Breast epithelium (tissue), 4 donors: ENCODE results near the gene MVP. TPM values are rescaled to one million over a fixed set of nuclear protein-coding genes. Genes with fewer than 3 reads are reported as not detected.

Source experiments
- DNase-seq, 2 donors: peaks; one replicate each; pipeline ENCODE4 v3.0.0-alpha.2; 2019; ENCODE audit warnings: low spot score in 2 of 2
- H3K27ac ChIP-seq, 2 donors: fragments of 200-600 bp; sonication (generic) in 1 of 2; one replicate each; pipeline ENCODE4 v1.5.1; 2016 to 2019; ENCODE audit warnings: mild to moderate bottlenecking in 1 of 2
- H3K27me3 ChIP-seq, 2 donors: fragments of 200-600 bp; sonication (generic) in 1 of 2; one replicate each; pipeline versions ENCODE4 v1.5.1 to v1.6.0; 2017 to 2019; ENCODE audit warnings: control low read depth in 1 of 2, mild to moderate bottlenecking in 1 of 2
- H3K36me3 ChIP-seq: fragments of 200-600 bp; one replicate; pipeline ENCODE4 v1.5.1; 2019
- H3K4me1 ChIP-seq, 2 donors: fragments of 200-600 bp; sonication (generic); one replicate each; pipeline ENCODE4 v1.5.1; 2016 to 2019; ENCODE audit warnings: control low read depth in 1 of 2
- H3K4me3 ChIP-seq, 3 donors: fragments of 200-600 bp; sonication (generic); 1 replicate in 2 of 3; 2 replicates in 1 of 3; pipeline ENCODE4 v1.5.1; 2016 to 2019; ENCODE audit warnings: mild to moderate bottlenecking in 3 of 3, moderate library complexity in 2 of 3
- H3K9me3 ChIP-seq, 2 donors: fragments of 200-600 bp; sonication (generic) in 1 of 2; one replicate each; pipeline ENCODE4 v1.5.1; 2016 to 2019; ENCODE audit warnings: control low read depth in 1 of 2
- POLR2A ChIP-seq: fragments of 450-650 bp; IDR thresholded peaks from one replicate; pipeline ENCODE4 v1.6.1; 2016; ENCODE audit warnings: antibody characterized with exemption, mild to moderate bottlenecking, moderate library complexity
- POLR2AphosphoS5 ChIP-seq, 3 donors: sonication (generic); formaldehyde crosslinking; IDR thresholded peaks; one replicate each; pipeline ENCODE4 v1.6.1; 2017; ENCODE audit warnings: antibody characterized with exemption in 3 of 3
- intact Hi-C: fragments of 100-400 bp; cut with DNase I; formaldehyde crosslinking; loops from one replicate; pipeline ENCODE4 v1.15.1; 2023; ENCODE audit warnings: low total_unique reads
- total RNA-seq, 3 donors: library from RNA; depleted of rRNA; stranded (reverse); fragments of >200 nt; gene quantifications; one replicate each; pipeline ENCODE4 v1.1.0, GENCODE V29; 2016
- TF ChIP-seq, protein P1 (sequence below), 3 donors: fragments of 450-650 bp; IDR thresholded peaks; one replicate each; pipeline ENCODE4 v1.5.1; 2016 to 2017; ENCODE audit warnings: antibody characterized with exemption in 3 of 3, mild to moderate bottlenecking in 3 of 3, moderate library complexity in 3 of 3

Gene MVP
- total RNA-seq, 3 donors from 2014 or later, result 78.1 to 132 (median 99.7) TPM

DNA sequence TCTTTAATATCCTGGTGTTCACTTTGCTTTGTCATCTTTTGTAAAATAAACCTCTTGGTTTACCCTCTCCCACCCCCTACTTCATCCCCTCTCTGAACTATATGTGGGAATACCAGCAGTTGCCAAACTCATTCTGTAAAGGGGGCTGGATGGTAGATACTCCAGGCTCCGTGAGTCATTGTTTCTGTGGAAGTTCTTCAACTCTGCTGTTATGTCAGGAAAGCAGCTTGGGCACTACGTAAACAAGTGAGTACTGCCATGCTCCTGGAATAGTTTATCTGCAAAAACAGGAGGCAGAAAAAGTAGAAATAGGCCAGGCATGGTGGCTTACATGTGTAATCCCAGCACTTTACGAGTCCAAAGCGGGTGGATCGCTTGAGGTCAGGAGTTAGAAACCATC is 17.6 kb downstream of the MVP start:
- no peak for DNase-seq
- no peak overlapping the region for H3K4me3 ChIP-seq
- TF ChIP-seq, protein P1, sequence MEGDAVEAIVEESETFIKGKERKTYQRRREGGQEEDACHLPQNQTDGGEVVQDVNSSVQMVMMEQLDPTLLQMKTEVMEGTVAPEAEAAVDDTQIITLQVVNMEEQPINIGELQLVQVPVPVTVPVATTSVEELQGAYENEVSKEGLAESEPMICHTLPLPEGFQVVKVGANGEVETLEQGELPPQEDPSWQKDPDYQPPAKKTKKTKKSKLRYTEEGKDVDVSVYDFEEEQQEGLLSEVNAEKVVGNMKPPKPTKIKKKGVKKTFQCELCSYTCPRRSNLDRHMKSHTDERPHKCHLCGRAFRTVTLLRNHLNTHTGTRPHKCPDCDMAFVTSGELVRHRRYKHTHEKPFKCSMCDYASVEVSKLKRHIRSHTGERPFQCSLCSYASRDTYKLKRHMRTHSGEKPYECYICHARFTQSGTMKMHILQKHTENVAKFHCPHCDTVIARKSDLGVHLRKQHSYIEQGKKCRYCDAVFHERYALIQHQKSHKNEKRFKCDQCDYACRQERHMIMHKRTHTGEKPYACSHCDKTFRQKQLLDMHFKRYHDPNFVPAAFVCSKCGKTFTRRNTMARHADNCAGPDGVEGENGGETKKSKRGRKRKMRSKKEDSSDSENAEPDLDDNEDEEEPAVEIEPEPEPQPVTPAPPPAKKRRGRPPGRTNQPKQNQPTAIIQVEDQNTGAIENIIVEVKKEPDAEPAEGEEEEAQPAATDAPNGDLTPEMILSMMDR (IDR thresholded peaks at IDR 0.05), result no peak
- TF ChIP-seq POLR2A, result no peak
- TF ChIP-seq POLR2AphosphoS5 (IDR thresholded peaks at IDR 0.05), result no peak
- no peaks in the 10 kb centered on the region for H3K9me3 ChIP-seq
- no peak overlapping the region for H3K27ac ChIP-seq
- peaks cover 5% of the 10 kb centered on the region for H3K36me3 ChIP-seq
- H3K27me3 ChIP-seq, result no peaks in the 10 kb centered on the region
- intact Hi-C loops, result no loop called here
- no peaks in the 10 kb centered on the region for H3K4me1 ChIP-seq

DNA sequence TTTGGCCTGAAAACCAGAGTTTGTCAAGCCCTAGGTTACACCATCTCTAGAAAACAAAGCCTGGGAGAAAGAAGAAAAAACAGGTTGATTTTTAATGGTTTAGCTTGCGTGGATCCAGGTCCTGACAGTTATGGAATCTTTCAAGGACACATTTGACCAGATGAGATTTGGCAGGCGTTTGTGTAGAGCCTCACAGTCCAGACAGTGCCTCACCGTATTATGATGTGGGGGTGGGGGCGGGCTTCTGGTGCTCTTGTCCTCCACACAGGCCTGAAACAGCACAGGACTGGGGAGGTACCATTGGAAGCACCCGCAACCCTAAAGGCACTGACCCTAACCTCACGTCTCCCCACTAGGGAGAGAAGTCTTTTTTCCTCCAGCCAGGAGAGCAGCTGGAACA is 19.6 kb downstream of the MVP start:
- Histone ChIP-seq H3K9me3 (no peaks in the 10 kb centered on the region), H3K4me1 (no peaks in the 10 kb centered on the region), H3K4me3 (no peak overlapping the region), H3K27me3 (no peaks in the 10 kb centered on the region), H3K27ac (no peak overlapping the region), H3K36me3 (peaks cover 5% of the 10 kb centered on the region)
- no peak for DNase-seq
- intact Hi-C loops, result no loop called here
- TF ChIP-seq POLR2A (no peak), POLR2AphosphoS5 (IDR thresholded peaks at IDR 0.05) (no peak)
- TF ChIP-seq, protein P1 (IDR thresholded peaks at IDR 0.05), result no peak

DNA sequence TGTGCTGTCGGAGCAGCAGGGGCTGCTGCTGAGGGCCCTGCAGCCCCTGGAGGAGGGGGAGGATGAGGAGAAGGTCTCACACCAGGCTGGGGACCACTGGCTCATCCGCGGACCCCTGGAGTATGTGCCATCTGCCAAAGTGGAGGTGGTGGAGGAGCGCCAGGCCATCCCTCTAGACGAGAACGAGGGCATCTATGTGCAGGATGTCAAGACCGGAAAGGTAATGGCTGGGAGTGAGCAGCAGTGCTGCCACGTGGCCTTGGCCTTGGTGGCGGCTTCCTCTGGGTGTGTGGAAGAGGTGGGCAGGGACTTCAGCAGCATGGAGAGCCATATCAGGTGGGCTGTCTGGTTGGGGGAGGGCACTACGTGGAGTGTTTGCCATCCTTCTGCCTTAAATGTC is 20.0 kb downstream of the MVP start:
- no peak for DNase-seq
- Histone ChIP-seq H3K27ac (no peak overlapping the region), H3K4me3 (no peak overlapping the region), H3K9me3 (no peaks in the 10 kb centered on the region), H3K27me3 (no peaks in the 10 kb centered on the region), H3K36me3 (peaks cover 5% of the 10 kb centered on the region), H3K4me1 (no peaks in the 10 kb centered on the region)
- intact Hi-C loops, result no loop called here
- TF ChIP-seq, protein P1 (IDR thresholded peaks at IDR 0.05), result no peak
- no peak for TF ChIP-seq POLR2A
- no peak for TF ChIP-seq POLR2AphosphoS5 (IDR thresholded peaks at IDR 0.05)

DNA sequence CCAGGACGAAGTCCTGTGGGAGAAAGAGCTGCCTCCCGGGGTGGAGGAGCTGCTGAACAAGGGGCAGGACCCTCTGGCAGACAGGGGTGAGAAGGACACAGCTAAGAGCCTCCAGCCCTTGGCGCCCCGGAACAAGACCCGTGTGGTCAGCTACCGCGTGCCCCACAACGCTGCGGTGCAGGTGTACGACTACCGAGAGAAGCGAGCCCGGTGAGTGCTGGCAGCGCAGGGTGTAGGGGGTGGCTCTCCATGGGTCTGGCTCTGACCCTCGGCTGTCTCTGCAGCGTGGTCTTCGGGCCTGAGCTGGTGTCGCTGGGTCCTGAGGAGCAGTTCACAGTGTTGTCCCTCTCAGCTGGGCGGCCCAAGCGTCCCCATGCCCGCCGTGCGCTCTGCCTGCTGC is 21.4 kb downstream of the MVP start:
- TF ChIP-seq POLR2A (no peak), POLR2AphosphoS5 (IDR thresholded peaks at IDR 0.05) (no peak)
- TF ChIP-seq, protein P1 (IDR thresholded peaks at IDR 0.05), result no peak
- intact Hi-C loops, result no loop called here
- no peaks in the 10 kb centered on the region for H3K9me3 ChIP-seq
- no peaks in the 10 kb centered on the region for H3K27me3 ChIP-seq
- H3K27ac ChIP-seq, result no peak overlapping the region
- DNase-seq, result no peak
- no peaks in the 10 kb centered on the region for H3K4me1 ChIP-seq
- H3K4me3 ChIP-seq, result no peak overlapping the region
- peaks cover 5% of the 10 kb centered on the region for H3K36me3 ChIP-seq

DNA sequence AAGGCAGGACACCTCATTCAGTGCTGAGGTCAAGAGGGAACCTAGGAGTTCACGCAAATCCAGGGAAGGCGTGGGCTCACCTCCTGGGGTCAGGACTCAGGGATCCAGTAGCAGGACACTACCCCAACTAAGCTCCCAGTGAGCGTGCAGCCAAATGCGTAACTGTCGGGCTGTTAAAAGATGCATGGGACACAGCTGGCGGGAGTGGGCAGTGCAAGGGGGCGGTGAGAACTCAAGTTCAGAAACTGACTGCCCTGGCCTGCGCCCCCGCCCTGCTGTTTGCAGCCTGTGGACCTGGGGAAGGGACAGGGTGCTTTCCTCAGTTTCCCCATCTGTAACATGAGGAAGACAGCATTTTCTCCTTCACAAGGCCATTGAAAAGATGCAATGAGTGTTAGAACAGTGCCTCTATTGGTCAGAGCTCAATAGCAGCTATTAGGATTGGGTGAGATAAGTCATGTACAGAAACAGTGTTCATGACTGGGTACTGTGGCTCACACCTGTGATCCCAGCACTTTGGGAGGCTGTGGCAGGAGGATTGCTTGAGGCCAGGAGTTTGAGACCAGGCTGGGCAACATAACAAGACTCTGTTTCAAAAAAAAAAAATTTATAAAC is 22.6 kb downstream of the MVP start:
- TF ChIP-seq POLR2A (no peak), POLR2AphosphoS5 (IDR thresholded peaks at IDR 0.05) (no peak)
- TF ChIP-seq, protein P1 (IDR thresholded peaks at IDR 0.05), result no peak
- no peak overlapping the region for H3K4me3 ChIP-seq
- H3K4me1 ChIP-seq, result no peaks in the 10 kb centered on the region
- peaks cover 5% of the 10 kb centered on the region for H3K36me3 ChIP-seq
- no peak for DNase-seq
- H3K27ac ChIP-seq, result no peak overlapping the region
- intact Hi-C loops, result no loop called here
- no peaks in the 10 kb centered on the region for H3K27me3 ChIP-seq
- H3K9me3 ChIP-seq, result no peaks in the 10 kb centered on the region
